Measurements from ENCODE around the gene CD82.

CD82 gene

GRCh38 chr11:44617671-44618461 lies 52.4 kb downstream of the CD82 start:
- DNase-seq (ENCODE audit: low read depth in 2 of 2): no peak

- no peak for DNase-seq (ENCODE audit: low read depth in 2 of 2)
These were observed 53.3 kb downstream of the CD82 start for GRCh38 chr11:44618561-44619425.

- DNase-seq (ENCODE audit: low read depth in 2 of 2): no peak
These were observed 54.9 kb downstream of the CD82 start for GRCh38 chr11:44620328-44620725.

- no peak for DNase-seq (ENCODE audit: low read depth in 2 of 2)
These were observed 55.7 kb downstream of the CD82 start for GRCh38 chr11:44621140-44621681.

- no peak for DNase-seq (ENCODE audit: low read depth in 2 of 2)
These were observed 56.3 kb downstream of the CD82 start for GRCh38 chr11:44621784-44622183.

GRCh38 chr11:44622190-44622650 lies 56.8 kb downstream of the CD82 start:
- no peak for DNase-seq (ENCODE audit: low read depth in 2 of 2)

- DNase-seq (ENCODE audit: low read depth in 2 of 2): no peak
These were observed 57.3 kb downstream of the CD82 start for GRCh38 chr11:44622721-44623258.

GRCh38 chr11:44623341-44623730 lies 57.9 kb downstream of the CD82 start:
- DNase-seq (ENCODE audit: low read depth in 2 of 2): no peak

GRCh38 chr11:44623731-44624491 lies 58.4 kb downstream of the CD82 start:
- no peak for DNase-seq (ENCODE audit: low read depth in 2 of 2)

- no peak for DNase-seq (ENCODE audit: low read depth in 2 of 2)
These were observed 59.3 kb downstream of the CD82 start for GRCh38 chr11:44624761-44625221.

GRCh38 chr11:44625759-44626523 lies 60.5 kb downstream of the CD82 start:
- no peak for DNase-seq (ENCODE audit: low read depth in 2 of 2)

GRCh38 chr11:44626645-44627044 lies 61.2 kb downstream of the CD82 start:
- DNase-seq (ENCODE audit: low read depth in 2 of 2): no peak

- no peak for DNase-seq (ENCODE audit: low read depth in 2 of 2)
These were observed 61.8 kb downstream of the CD82 start for GRCh38 chr11:44627165-44627789.

GRCh38 chr11:44627911-44628729 lies 62.7 kb downstream of the CD82 start:
- no peak for DNase-seq (ENCODE audit: low read depth in 2 of 2)

GRCh38 chr11:44628730-44629700 lies 63.6 kb downstream of the CD82 start:
- no peak for DNase-seq (ENCODE audit: low read depth in 2 of 2)

- DNase-seq (ENCODE audit: low read depth in 2 of 2): no peak
These were observed 64.4 kb downstream of the CD82 start for GRCh38 chr11:44629732-44630345.

- no peak for DNase-seq (ENCODE audit: low read depth in 2 of 2)
These were observed 65.2 kb downstream of the CD82 start for GRCh38 chr11:44630511-44631210.

All from stimulated activated CD8-positive, alpha-beta memory T cell treated with anti-CD3 and anti-CD28 coated beads, Interleukin-2, amount 100 ng/mL, for 48 hours (primary cell).